HG02973 (cell line): ENCODE data around the gene EEPD1.
"Not testable (repeated sequence)": the region's sequence is repeated elsewhere in the genome, so short reads cannot be mapped to it uniquely, and the experiment has no call there.

ENCODE experiments used
- ATAC-seq: cut with Tn5 transposase; IDR thresholded peaks from one replicate; pipeline ENCODE4 v1.9.1; 2021; ENCODE audit warnings: moderate library complexity; ENCODE audit not compliant: unreplicated experiment

The EEPD1 gene

GRCh38 chr7:36152756-36153570 is at the start of gene EEPD1:
Gene EEPD1, plus strand, starts transcription at chr7:36153254. Its CDS starts 1,071 bp downstream, at chr7:36154325.
- peak; percentile 95 for ATAC-seq

- ATAC-seq, result no peak
Measured at GRCh38 chr7:36103837-36104561, 49.1 kb upstream of the EEPD1 start.

GRCh38 chr7:36106972-36107908 is 45.8 kb upstream of the EEPD1 start:
- ATAC-seq, result not testable (repeated sequence)

- ATAC-seq, result no peak
Measured at GRCh38 chr7:36107926-36108631, 45.0 kb upstream of the EEPD1 start.

GRCh38 chr7:36109013-36109627 is 43.9 kb upstream of the EEPD1 start:
- ATAC-seq, result no peak

- no peak for ATAC-seq
Measured at GRCh38 chr7:36110584-36110983, 42.5 kb upstream of the EEPD1 start.

- ATAC-seq, result no peak
Measured at GRCh38 chr7:36112969-36113368, 40.1 kb upstream of the EEPD1 start.

- ATAC-seq, result no peak
Measured at GRCh38 chr7:36114355-36114754, 38.7 kb upstream of the EEPD1 start.

- peak; percentile 100 for ATAC-seq
Measured at GRCh38 chr7:36115448-36116321, 37.4 kb upstream of the EEPD1 start.

GRCh38 chr7:36116347-36117202 is 36.5 kb upstream of the EEPD1 start:
- no peak for ATAC-seq

GRCh38 chr7:36117203-36117840 is 35.7 kb upstream of the EEPD1 start:
- no peak for ATAC-seq

- no peak for ATAC-seq
Measured at GRCh38 chr7:36118344-36118743, 34.7 kb upstream of the EEPD1 start.

- ATAC-seq, result no peak
Measured at GRCh38 chr7:36119005-36119706, 33.9 kb upstream of the EEPD1 start.

GRCh38 chr7:36119983-36120646 is 32.9 kb upstream of the EEPD1 start:
- ATAC-seq, result not testable (repeated sequence)

GRCh38 chr7:36125630-36126029 is 27.4 kb upstream of the EEPD1 start:
- not testable (repeated sequence) for ATAC-seq

- ATAC-seq, result no peak
Measured at GRCh38 chr7:36127075-36127740, 25.8 kb upstream of the EEPD1 start.
